CD4-positive, alpha-beta T cell (primary cell): ENCODE measurements around the gene SLC30A9. TPM values are rescaled to one million over a fixed set of nuclear protein-coding genes. Genes with fewer than 3 reads are reported as not detected.

Source experiments
- ATAC-seq: fragments of 200-7000 bp; cut with Tn5 transposase; one replicate; pipeline ENCODE4 v1.10.0; 2022; ENCODE audit warnings: mild to moderate bottlenecking; ENCODE audit not compliant: poor library complexity
- CTCF ChIA-PET: fragments of 350-600 bp; sonication (Branson Sonifier 250); formaldehyde crosslinking; loops from one replicate; lab custom pipeline; 2021; ENCODE audit warnings: antibody characterized with exemption, inconsistent platforms; lab: Charles Lee
- POLR2A ChIA-PET: fragments of 350-600 bp; sonication (Branson Sonifier 250); formaldehyde crosslinking; loops from one replicate; lab custom pipeline; 2021; ENCODE audit warnings: antibody characterized with exemption, inconsistent platforms; lab: Charles Lee
- DNase-seq, 14 experiments: peaks; one replicate each; pipeline ENCODE4 v3.0.0-alpha.2; 2013 to 2020; ENCODE audit warnings: mixed read lengths in 2 of 14
- H3K27ac ChIP-seq, 2 donors: one replicate each; pipeline versions ENCODE4 v1.5.1 to v1.7.0; 2013; ENCODE audit warnings: low read length in 2 of 2, low read depth in 1 of 2, mild to moderate bottlenecking in 1 of 2
- H3K27me3 ChIP-seq, 2 experiments: 1 replicate in 1 of 2; 2 replicates in 1 of 2; pipeline versions ENCODE4 v1.6.1 to v1.7.0; 2013; ENCODE audit warnings: low read length in 2 of 2, control low read depth in 1 of 2, mild to moderate bottlenecking in 1 of 2, moderate library complexity in 1 of 2; ENCODE audit not compliant: insufficient read depth in 2 of 2, control insufficient read depth in 1 of 2
- H3K36me3 ChIP-seq: one replicate; pipeline ENCODE4 v1.6.1; 2013; ENCODE audit warnings: low read length, control low read depth; ENCODE audit not compliant: insufficient read depth
- H3K4me1 ChIP-seq: one replicate; pipeline ENCODE4 v1.6.1; 2013; ENCODE audit warnings: low read length, control low read depth; ENCODE audit not compliant: insufficient read depth
- H3K4me3 ChIP-seq: one replicate; pipeline ENCODE4 v1.5.1; 2013; ENCODE audit warnings: mild to moderate bottlenecking, low read length, moderate library complexity
- H3K9me3 ChIP-seq, 2 experiments: 1 replicate in 1 of 2; 2 replicates in 1 of 2; pipeline versions ENCODE4 v1.6.1 to v1.7.0; 2013; ENCODE audit warnings: low read length in 2 of 2, mild to moderate bottlenecking in 2 of 2, control low read depth in 1 of 2, moderate library complexity in 1 of 2; ENCODE audit not compliant: control insufficient read depth in 1 of 2, insufficient read depth in 1 of 2
- H3K27ac Mint-ChIP-seq: one replicate; pipeline ENCODE4 v1.8.0; 2020; ENCODE audit warnings: mixed read lengths
- H3K27me3 Mint-ChIP-seq: one replicate; pipeline ENCODE4 v1.8.0; 2021; ENCODE audit warnings: mixed read lengths
- H3K36me3 Mint-ChIP-seq: one replicate; pipeline ENCODE4 v1.8.0; 2021; ENCODE audit warnings: low read depth, mixed read lengths
- H3K4me1 Mint-ChIP-seq: one replicate; pipeline ENCODE4 v1.8.0; 2021; ENCODE audit warnings: low read depth, mixed read lengths
- H3K4me3 Mint-ChIP-seq: one replicate; pipeline ENCODE4 v1.8.0; 2020; ENCODE audit warnings: mild to moderate bottlenecking, mixed read lengths
- H3K9me3 Mint-ChIP-seq: one replicate; pipeline ENCODE4 v1.8.0; 2020; ENCODE audit warnings: mixed read lengths
- intact Hi-C, 2 experiments: fragments of 100-400 bp; cut with DNase I in 1 of 2; cut with micrococcal nuclease in 1 of 2; formaldehyde crosslinking; loops; one replicate each; pipeline versions ENCODE4 v1.15.1 to v1.9.0; 2023 to 2025; cut with DNase I, micrococcal nuclease
- total RNA-seq, 174 experiments: library from RNA in 2 of 174; stranded (reverse) in 2 of 174; gene quantifications; one replicate each; pipeline ENCODE4 v1.2.3 and lab custom pipeline; 2021 to 2026
- TF ChIP-seq, protein P1 (sequence below): fragments of 200-600 bp; IDR thresholded peaks from one replicate; pipeline ENCODE4 v1.8.0; 2022; ENCODE audit warnings: antibody characterized with exemption, mild to moderate bottlenecking

The SLC30A9 gene
- total RNA-seq, 2 experiments from 2014 or later: 18.2 to 20.4 TPM

DNA sequence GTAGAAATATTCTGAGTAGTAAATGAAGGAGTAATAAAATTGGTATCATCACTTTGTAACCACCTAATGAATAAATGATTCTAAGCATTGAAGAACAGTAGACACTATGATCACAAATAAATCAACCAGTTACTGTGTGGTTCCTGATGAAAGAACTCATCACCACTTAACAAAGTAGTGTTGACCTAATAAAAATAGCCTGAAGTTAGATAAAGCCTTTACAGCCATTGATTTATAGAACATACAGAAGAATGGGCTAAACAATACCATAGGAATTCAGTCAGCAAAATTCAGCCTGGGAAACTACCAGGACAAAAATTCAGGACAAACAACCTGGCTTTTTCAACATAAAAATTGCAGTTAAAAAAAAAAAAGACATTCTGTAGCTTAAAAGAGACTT lies 9.0 kb downstream of the SLC30A9 start:
- Histone ChIP-seq H3K36me3 (peaks cover 7% of the 10 kb centered on the region), H3K27me3 (no peaks in the 10 kb centered on the region), H3K4me3 (no peak overlapping the region), H3K9me3 (no peaks in the 10 kb centered on the region), H3K4me1 (no peaks in the 10 kb centered on the region), H3K27ac (no peak overlapping the region)
- no peak for DNase-seq
- no peak for ATAC-seq
- POLR2A ChIA-PET: no interaction called here
- Mint-ChIP-seq H3K27ac (no peak overlapping the region), H3K27me3 (no peaks in the 10 kb centered on the region), H3K4me3 (no peak overlapping the region), H3K4me1 (peaks cover 72% of the 10 kb centered on the region), H3K9me3 (no peaks in the 10 kb centered on the region), H3K36me3 (peaks cover 57% of the 10 kb centered on the region)
- TF ChIP-seq, protein P1, sequence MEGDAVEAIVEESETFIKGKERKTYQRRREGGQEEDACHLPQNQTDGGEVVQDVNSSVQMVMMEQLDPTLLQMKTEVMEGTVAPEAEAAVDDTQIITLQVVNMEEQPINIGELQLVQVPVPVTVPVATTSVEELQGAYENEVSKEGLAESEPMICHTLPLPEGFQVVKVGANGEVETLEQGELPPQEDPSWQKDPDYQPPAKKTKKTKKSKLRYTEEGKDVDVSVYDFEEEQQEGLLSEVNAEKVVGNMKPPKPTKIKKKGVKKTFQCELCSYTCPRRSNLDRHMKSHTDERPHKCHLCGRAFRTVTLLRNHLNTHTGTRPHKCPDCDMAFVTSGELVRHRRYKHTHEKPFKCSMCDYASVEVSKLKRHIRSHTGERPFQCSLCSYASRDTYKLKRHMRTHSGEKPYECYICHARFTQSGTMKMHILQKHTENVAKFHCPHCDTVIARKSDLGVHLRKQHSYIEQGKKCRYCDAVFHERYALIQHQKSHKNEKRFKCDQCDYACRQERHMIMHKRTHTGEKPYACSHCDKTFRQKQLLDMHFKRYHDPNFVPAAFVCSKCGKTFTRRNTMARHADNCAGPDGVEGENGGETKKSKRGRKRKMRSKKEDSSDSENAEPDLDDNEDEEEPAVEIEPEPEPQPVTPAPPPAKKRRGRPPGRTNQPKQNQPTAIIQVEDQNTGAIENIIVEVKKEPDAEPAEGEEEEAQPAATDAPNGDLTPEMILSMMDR: no peak
- intact Hi-C loops: no loop called here
- CTCF ChIA-PET: no interaction called here

DNA sequence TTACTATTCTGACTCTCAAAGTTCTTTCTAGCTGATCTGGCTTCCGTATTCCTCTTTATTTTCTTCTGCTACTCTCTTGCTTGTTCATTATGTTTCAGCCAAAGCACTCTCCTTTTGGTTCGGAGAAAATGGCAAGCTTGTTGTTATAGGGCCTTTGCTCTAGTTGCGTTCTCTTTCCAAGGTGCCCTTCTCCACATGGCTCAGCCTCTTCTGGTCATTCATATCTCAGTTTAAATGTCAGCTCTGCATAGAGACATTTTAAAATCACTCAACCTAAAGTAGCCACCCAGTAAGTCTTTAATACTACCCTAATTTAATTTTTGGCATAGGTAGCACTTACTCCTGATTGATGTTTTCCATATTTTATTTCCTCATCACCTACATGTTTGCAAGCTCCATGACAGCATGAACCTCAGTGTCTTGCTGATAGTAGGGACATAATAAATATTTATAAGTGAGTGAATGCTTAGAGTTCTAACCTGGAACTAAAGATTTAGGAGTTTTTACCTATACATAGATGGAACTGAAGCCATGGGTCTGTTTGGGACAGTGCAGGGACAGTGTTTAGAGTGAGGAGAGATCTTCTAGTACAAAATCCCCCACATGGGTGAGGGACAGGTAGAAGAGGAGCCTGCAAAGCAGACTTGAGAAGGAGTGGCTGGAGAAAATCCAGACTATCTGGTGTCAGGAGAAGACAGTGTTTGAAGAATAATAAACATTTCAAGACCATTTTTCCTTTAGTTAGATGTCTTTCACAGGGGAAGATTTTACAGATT lies 17.9 kb downstream of the SLC30A9 start:
- Histone ChIP-seq H3K27me3 (no peaks in the 10 kb centered on the region), H3K9me3 (no peaks in the 10 kb centered on the region), H3K36me3 (peaks cover 21% of the 10 kb centered on the region), H3K4me3 (no peak overlapping the region), H3K4me1 (no peaks in the 10 kb centered on the region), H3K27ac (no peak overlapping the region)
- Mint-ChIP-seq H3K4me3 (no peak overlapping the region), H3K4me1 (peaks cover 61% of the 10 kb centered on the region), H3K9me3 (no peaks in the 10 kb centered on the region), H3K36me3 (peaks cover 79% of the 10 kb centered on the region), H3K27ac (no peak overlapping the region), H3K27me3 (no peaks in the 10 kb centered on the region)
- CTCF ChIA-PET: no interaction called here
- no peak for ATAC-seq
- DNase-seq: no peak
- TF ChIP-seq, protein P1: no peak
- POLR2A ChIA-PET: no interaction called here
- intact Hi-C loops: no loop called here

DNA sequence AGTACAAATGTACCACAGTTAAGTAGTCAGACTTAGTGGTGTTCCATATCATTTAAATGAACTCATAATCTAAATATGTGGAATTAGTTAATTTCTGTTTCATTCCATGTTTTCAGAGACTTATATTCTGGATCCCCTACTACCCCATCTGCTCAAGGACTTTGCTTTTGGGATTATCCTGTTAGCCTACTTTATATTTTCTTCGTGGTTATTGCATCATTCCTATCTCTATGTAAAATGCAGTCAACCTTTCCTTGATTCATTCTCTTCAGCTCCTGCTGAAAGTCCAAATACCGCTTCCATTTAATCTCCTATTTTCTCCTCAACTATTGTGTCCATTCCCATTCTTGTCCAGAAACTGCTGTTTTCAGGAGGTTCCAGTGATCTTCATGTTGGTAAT lies 25.1 kb downstream of the SLC30A9 start:
- DNase-seq: no peak
- intact Hi-C loops: no loop called here
- Mint-ChIP-seq H3K4me3 (no peak overlapping the region), H3K27ac (no peak overlapping the region), H3K9me3 (no peaks in the 10 kb centered on the region), H3K36me3 (peaks cover 59% of the 10 kb centered on the region), H3K27me3 (no peaks in the 10 kb centered on the region), H3K4me1 (peaks cover 42% of the 10 kb centered on the region)
- no peak overlapping the region for H3K4me3 ChIP-seq
- H3K36me3 ChIP-seq: peaks cover 13% of the 10 kb centered on the region
- ChIA-PET CTCF (no interaction called here), POLR2A (interaction anchor here (1.4 kb wide), 1 partner anchor 25 kb away, joined by 4 read pairs; the partner anchor contains the start of gene SLC30A9)
- H3K27ac ChIP-seq: no peak overlapping the region
- H3K4me1 ChIP-seq: no peaks in the 10 kb centered on the region
- no peaks in the 10 kb centered on the region for H3K27me3 ChIP-seq
- no peak for ATAC-seq
- TF ChIP-seq, protein P1: no peak
- H3K9me3 ChIP-seq: no peaks in the 10 kb centered on the region
